HG03064 (cell line): ENCODE measurements around the gene PDE7B.

Experiments
- ATAC-seq: cut with Tn5 transposase; IDR thresholded peaks from one replicate; pipeline ENCODE4 v1.9.1; 2021; ENCODE audit warnings: low read depth; ENCODE audit not compliant: unreplicated experiment

The PDE7B gene

GRCh38 chr6:135883536-135883935, 32.0 kb downstream of the PDE7B start:
- ATAC-seq = no peak

- no peak for ATAC-seq
Measured at GRCh38 chr6:135884136-135884535, 32.6 kb downstream of the PDE7B start.

GRCh38 chr6:135887069-135887468, 35.6 kb downstream of the PDE7B start:
- ATAC-seq = no peak

- ATAC-seq = no peak
Measured at GRCh38 chr6:135888818-135889217, 37.3 kb downstream of the PDE7B start.

GRCh38 chr6:135890876-135891275, 39.4 kb downstream of the PDE7B start:
- ATAC-seq = no peak

GRCh38 chr6:135891710-135892109, 40.2 kb downstream of the PDE7B start:
- no peak for ATAC-seq

GRCh38 chr6:135895231-135895911, 43.9 kb downstream of the PDE7B start:
- ATAC-seq = no peak

GRCh38 chr6:135897087-135897486, 45.6 kb downstream of the PDE7B start:
- no peak for ATAC-seq

- no peak for ATAC-seq
Measured at GRCh38 chr6:135901774-135902524, 50.4 kb downstream of the PDE7B start.

- no peak for ATAC-seq
Measured at GRCh38 chr6:135902756-135903331, 51.3 kb downstream of the PDE7B start.

GRCh38 chr6:135904666-135905065, 53.2 kb downstream of the PDE7B start:
- ATAC-seq = no peak

GRCh38 chr6:135905604-135906300, 54.3 kb downstream of the PDE7B start:
- ATAC-seq = no peak

- no peak for ATAC-seq
Measured at GRCh38 chr6:135906542-135906941, 55.0 kb downstream of the PDE7B start.

- ATAC-seq = no peak
Measured at GRCh38 chr6:135906972-135907465, 55.5 kb downstream of the PDE7B start.

GRCh38 chr6:135909737-135910387, 58.4 kb downstream of the PDE7B start:
- peak; percentile 71 for ATAC-seq

GRCh38 chr6:135910790-135911618, 59.5 kb downstream of the PDE7B start:
- ATAC-seq = no peak

GRCh38 chr6:135913785-135914184, 62.3 kb downstream of the PDE7B start:
- no peak for ATAC-seq

- no peak for ATAC-seq
Measured at GRCh38 chr6:135919026-135919425, 67.5 kb downstream of the PDE7B start.

GRCh38 chr6:135920689-135921088, 69.2 kb downstream of the PDE7B start:
- ATAC-seq = no peak

GRCh38 chr6:135921188-135921587, 69.7 kb downstream of the PDE7B start:
- no peak for ATAC-seq
